ENCODE results near the gene NKX3-2.

The NKX3-2 gene

GRCh38 chr4:13496605-13497004, 47.7 kb downstream of the NKX3-2 start:
- no peak for DNase-seq

GRCh38 chr4:13495753-13496152, 48.6 kb downstream of the NKX3-2 start:
- no peak for DNase-seq

DNA sequence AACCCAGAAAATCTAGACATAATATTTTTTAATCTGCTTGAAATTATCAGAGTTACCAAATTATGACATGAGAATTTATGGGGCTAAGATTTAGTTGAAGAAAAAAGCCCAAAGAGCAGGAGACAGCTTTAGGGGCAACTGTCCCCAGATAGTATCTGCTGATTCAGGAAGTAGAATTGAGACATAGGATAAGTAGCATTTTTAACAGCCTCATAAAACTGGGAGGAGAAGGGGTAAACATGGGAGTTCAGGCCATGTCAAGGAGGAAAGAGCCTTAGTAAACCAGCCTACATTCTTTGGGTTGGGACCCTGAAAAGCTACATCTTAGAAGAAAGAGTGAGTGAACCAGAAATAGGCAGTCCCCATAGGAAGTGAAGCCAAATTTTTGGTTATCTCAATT, 50.5 kb downstream of the NKX3-2 start:
- no peak for DNase-seq

GRCh38 chr4:13492747-13493146, 51.6 kb downstream of the NKX3-2 start:
- no peak for DNase-seq
